HUDEP-2 (cell line): ENCODE data around the gene TMEM120B.

Source experiments
- DNase-seq, 76 experiments: peaks; one replicate each; lab custom pipeline; 2025; ENCODE audit not compliant: unreplicated experiment in 76 of 76; lab: John Stamatoyannopoulos, UW

Gene TMEM120B

GRCh38 chr12:121812320-121812871 lies 99.8 kb downstream of the TMEM120B start:
- peak in 65 of 76 experiments; percentile 12 to 76 (median 58) for DNase-seq

- DNase-seq, result no peak
These were observed 100.7 kb downstream of the TMEM120B start for GRCh38 chr12:121812921-121813896.

GRCh38 chr12:121813951-121814350 lies 101.4 kb downstream of the TMEM120B start:
- DNase-seq, result no peak

- DNase-seq, result no peak
These were observed 102.0 kb downstream of the TMEM120B start for GRCh38 chr12:121814429-121815119.

- DNase-seq, result no peak
These were observed 102.7 kb downstream of the TMEM120B start for GRCh38 chr12:121815263-121815662.

- DNase-seq, result no peak
These were observed 104.5 kb downstream of the TMEM120B start for GRCh38 chr12:121816925-121817647.

- no peak for DNase-seq
These were observed 105.1 kb downstream of the TMEM120B start for GRCh38 chr12:121817648-121818043.

- DNase-seq, result no peak
These were observed 106.8 kb downstream of the TMEM120B start for GRCh38 chr12:121819212-121819949.

- no peak for DNase-seq
These were observed 107.5 kb downstream of the TMEM120B start for GRCh38 chr12:121820056-121820455.

GRCh38 chr12:121822393-121823100 lies 110.0 kb downstream of the TMEM120B start:
- no peak for DNase-seq

- DNase-seq, result no peak
These were observed 110.7 kb downstream of the TMEM120B start for GRCh38 chr12:121823101-121823726.

GRCh38 chr12:121823727-121824115 lies 111.2 kb downstream of the TMEM120B start:
- DNase-seq, result no peak

GRCh38 chr12:121825041-121825523 lies 112.5 kb downstream of the TMEM120B start:
- DNase-seq, result peak in 30 of 76 experiments; percentile 8 to 47 (median 27)

GRCh38 chr12:121826318-121827150 lies 114.0 kb downstream of the TMEM120B start:
- DNase-seq, result peak in 31 of 76 experiments; percentile 14 to 54 (median 34)

GRCh38 chr12:121827351-121828099 lies 115.0 kb downstream of the TMEM120B start:
- DNase-seq, result no peak

- no peak for DNase-seq
These were observed 115.8 kb downstream of the TMEM120B start for GRCh38 chr12:121828306-121828705.

- DNase-seq, result no peak
These were observed 116.3 kb downstream of the TMEM120B start for GRCh38 chr12:121828826-121829225.
